H54 (cell line): ENCODE measurements around the gene ITSN1.
"Not testable (repeated sequence)": the region's sequence is repeated elsewhere in the genome, so short reads cannot be mapped to it uniquely, and the experiment has no call there.

Experiments used
- DNase-seq: peaks from one replicate; pipeline ENCODE4 v3.0.0; 2011; ENCODE audit warnings: low spot score, mixed read lengths; ENCODE audit not compliant: insufficient read length
- FAIRE-seq: peaks from 3 replicates; lab custom pipeline; 2011; peaks lifted over from hg19 to GRCh38; lab: Jason Lieb, UNC
- POLR2A ChIP-seq: IDR thresholded peaks from 2 replicates; pipeline ENCODE4 v1.6.1; 2011; ENCODE audit warnings: low read depth, mild to moderate bottlenecking, low read length

The ITSN1 gene

GRCh38 chr21:33915368-33916199 is 273.3 kb downstream of the ITSN1 start, which contains the start of gene ATP5PO:
Gene ATP5PO (minus strand): TSS chr21:33915804. CDS start chr21:33915763, 41 bp downstream.
- FAIRE-seq = peak; percentile 78
- TF ChIP-seq POLR2A = peak; percentile 95
- DNase-seq = peak; percentile 94

- TF ChIP-seq POLR2A = no peak
- DNase-seq = no peak
- no peak for FAIRE-seq
Observed at GRCh38 chr21:33916200-33916567, 273.9 kb downstream of the ITSN1 start.

- DNase-seq (no peak), FAIRE-seq (no peak)
- no peak for TF ChIP-seq POLR2A
Observed at GRCh38 chr21:33917421-33917820, 275.1 kb downstream of the ITSN1 start.

GRCh38 chr21:33924079-33924765 is 281.9 kb downstream of the ITSN1 start:
- peak; percentile 71 for DNase-seq
- TF ChIP-seq POLR2A = no peak
- FAIRE-seq = peak; percentile 58

DNA sequence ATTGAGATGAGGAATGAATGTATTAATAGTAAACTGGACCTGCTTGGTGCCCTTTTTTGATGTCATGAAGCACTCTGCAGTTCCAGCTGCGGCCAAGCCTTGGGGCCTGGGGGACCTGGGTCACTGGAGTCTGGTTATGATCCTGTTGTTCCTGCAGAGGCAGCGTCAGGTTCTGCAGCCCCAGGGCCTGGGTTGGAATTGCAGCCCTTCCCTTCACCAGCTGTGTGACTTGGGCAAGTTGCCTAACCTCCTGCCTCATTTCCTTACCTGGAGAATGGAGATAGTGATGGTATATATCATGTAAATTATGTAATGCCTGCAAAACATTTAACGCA is 282.4 kb downstream of the ITSN1 start:
- FAIRE-seq (no peak), DNase-seq (no peak)
- TF ChIP-seq POLR2A = no peak

DNA sequence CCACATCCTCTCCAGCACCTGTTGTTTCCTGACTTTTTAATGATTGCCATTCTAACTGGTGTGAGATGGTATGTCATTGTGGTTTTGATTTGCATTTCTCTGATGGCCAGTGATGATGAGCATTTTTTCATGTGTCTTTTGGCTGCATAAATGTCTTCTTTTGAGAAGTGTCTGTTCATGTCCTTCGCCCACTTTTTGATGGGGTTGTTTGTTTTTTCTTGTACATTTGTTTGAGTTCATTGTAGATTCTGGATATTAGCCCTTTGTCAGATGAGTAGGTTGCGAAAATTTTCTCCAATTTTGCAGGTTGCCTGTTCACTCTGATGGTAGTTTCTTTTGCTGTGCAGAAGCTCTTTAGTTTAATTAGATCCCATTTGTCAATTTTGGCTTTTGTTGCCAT is 283.9 kb downstream of the ITSN1 start:
- DNase-seq, FAIRE-seq: not testable (repeated sequence)

DNA sequence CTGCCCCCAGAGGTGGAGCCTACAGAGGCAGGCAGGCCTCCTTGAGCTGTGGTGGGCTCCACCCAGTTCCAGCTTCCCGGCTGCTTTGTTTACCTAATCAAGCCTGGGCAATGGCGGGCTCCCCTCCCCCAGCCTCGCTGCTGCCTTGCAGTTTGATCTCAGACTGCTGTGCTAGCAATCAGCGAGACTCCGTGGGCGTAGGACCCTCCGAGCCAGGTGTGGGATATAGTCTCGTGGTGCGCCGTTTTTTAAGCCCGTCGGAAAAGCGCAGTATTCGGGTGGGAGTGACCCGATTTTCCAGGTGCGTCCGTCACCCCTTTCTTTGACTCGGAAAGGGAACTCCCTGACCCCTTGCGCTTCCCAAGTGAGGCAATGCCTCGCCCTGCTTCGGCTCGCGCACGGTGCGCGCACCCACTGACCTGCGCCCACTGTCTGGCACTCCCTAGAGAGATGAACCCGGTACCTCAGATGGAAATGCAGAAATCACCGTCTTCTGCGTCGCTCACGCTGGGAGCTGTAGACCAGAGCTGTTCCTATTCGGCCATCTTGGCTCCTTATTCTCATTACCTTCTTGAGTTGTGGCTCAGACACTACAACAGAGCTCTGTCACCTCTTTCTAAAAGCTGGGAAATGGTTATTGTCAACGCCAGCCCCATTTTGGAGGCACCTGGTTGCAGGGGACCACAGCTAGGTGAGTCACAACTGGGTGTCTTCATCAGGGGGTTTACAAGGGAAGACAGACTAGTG is 288.9 kb downstream of the ITSN1 start:
- not testable (repeated sequence) for DNase-seq, FAIRE-seq

- FAIRE-seq (no peak), DNase-seq (no peak)
- TF ChIP-seq POLR2A = no peak
Observed at GRCh38 chr21:33931799-33932390, 289.6 kb downstream of the ITSN1 start.

GRCh38 chr21:33932731-33933130 is 290.4 kb downstream of the ITSN1 start:
- TF ChIP-seq POLR2A = no peak
- no peak for DNase-seq
- FAIRE-seq = no peak

GRCh38 chr21:33936301-33937038 is 294.2 kb downstream of the ITSN1 start:
- FAIRE-seq = no peak
- DNase-seq = no peak
- no peak for TF ChIP-seq POLR2A

- no peak for TF ChIP-seq POLR2A
- DNase-seq (no peak), FAIRE-seq (no peak)
Observed at GRCh38 chr21:33937146-33937545, 294.8 kb downstream of the ITSN1 start.

- FAIRE-seq (no peak), DNase-seq (no peak)
Observed at GRCh38 chr21:33937931-33938339, 295.6 kb downstream of the ITSN1 start.

DNA sequence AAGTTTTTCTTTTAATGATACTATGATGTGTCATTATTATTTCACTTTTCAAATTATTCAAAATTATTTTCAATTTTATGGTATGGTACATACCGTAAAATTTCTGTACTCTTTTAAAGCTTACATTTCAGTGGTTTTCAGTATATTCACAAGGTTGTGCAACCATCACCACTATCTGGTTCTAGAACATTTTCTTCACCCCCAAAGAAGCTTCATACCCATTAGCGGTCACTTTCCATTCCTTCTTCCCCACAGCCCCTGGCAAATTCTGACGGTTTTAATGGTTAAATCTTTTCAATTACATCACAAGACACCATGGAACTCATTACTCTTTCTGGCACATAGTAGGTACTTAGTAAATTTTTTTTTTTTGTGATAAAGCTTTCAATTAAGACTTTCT is 296.1 kb downstream of the ITSN1 start:
- no peak for TF ChIP-seq POLR2A
- FAIRE-seq (no peak), DNase-seq (no peak)

More at GRCh38 chr21:33937931-33938339, 295.6 kb downstream of the ITSN1 start:
- TF ChIP-seq POLR2A = no peak
